Smooth muscle cell (in vitro differentiated cells): ENCODE measurements around the gene NDUFB8. TPM values are rescaled to one million over a fixed set of nuclear protein-coding genes. Genes with fewer than 3 reads are reported as not detected.

Experiments used
- DNase-seq: peaks from one replicate; lab custom pipeline; 2025; ENCODE audit not compliant: unreplicated experiment; lab: John Stamatoyannopoulos, UW
- H2AFZ ChIP-seq: fragments of 200-600 bp; sonication (generic); 2 replicates; pipeline ENCODE4 v1.6.0; 2016; ENCODE audit warnings: antibody characterized with exemption, low read depth, mild to moderate bottlenecking
- H3F3A ChIP-seq: fragments of 200-600 bp; sonication (generic); 2 replicates; pipeline ENCODE4 v1.6.0; 2017; ENCODE audit warnings: antibody characterized with exemption, low read depth
- H3K27ac ChIP-seq: fragments of 200-600 bp; sonication (generic); 2 replicates; pipeline ENCODE4 v1.5.1; 2016; ENCODE audit warnings: low read depth, mild to moderate bottlenecking
- H3K27me3 ChIP-seq: fragments of 200-600 bp; sonication (generic); 2 replicates; pipeline ENCODE4 v1.6.1; 2016; ENCODE audit warnings: low read depth, mild to moderate bottlenecking
- H3K36me3 ChIP-seq: fragments of 200-600 bp; sonication (generic); 2 replicates; pipeline ENCODE4 v1.5.1; 2016; ENCODE audit warnings: low read depth
- H3K4me1 ChIP-seq: fragments of 200-600 bp; sonication (generic); 2 replicates; pipeline ENCODE4 v1.5.1; 2016; ENCODE audit warnings: low read depth
- H3K4me2 ChIP-seq: fragments of 200-600 bp; sonication (generic); 2 replicates; pipeline ENCODE4 v1.6.0; 2016; ENCODE audit warnings: mild to moderate bottlenecking
- H3K4me3 ChIP-seq: fragments of 200-600 bp; sonication (generic); 2 replicates; pipeline ENCODE4 v1.5.1; 2016; ENCODE audit warnings: mild to moderate bottlenecking
- H3K79me2 ChIP-seq: fragments of 200-600 bp; sonication (generic); 2 replicates; pipeline ENCODE4 v1.6.0; 2016; ENCODE audit warnings: low read depth, mild to moderate bottlenecking
- H3K9ac ChIP-seq: fragments of 200-600 bp; sonication (generic); 2 replicates; pipeline ENCODE4 v1.6.0; 2016; ENCODE audit warnings: low read depth
- H3K9me3 ChIP-seq: fragments of 200-600 bp; sonication (generic); replicated peaks from 2 replicates; pipeline ENCODE4 v1.5.1; 2016; ENCODE audit warnings: low read depth
- H4K20me1 ChIP-seq: fragments of 200-600 bp; sonication (generic); 2 replicates; pipeline ENCODE4 v1.6.0; 2016; ENCODE audit warnings: low read depth
- CTCF ChIP-seq: fragments of 200-600 bp; sonication (generic); IDR thresholded peaks from 2 replicates; pipeline ENCODE4 v1.5.1; 2017; ENCODE audit warnings: borderline replicate concordance, mild to moderate bottlenecking, antibody characterized with exemption; ENCODE audit not compliant: insufficient read depth, poor library complexity, severe bottlenecking
- WGBS: methylation state at CpG from one replicate; pipeline ENCODE4 v1.1.7; 2016; ENCODE audit warnings: low lambda C conversion rate; 5-methylcytosine and 5-hydroxymethylcytosine counted together
- polyA plus RNA-seq: library from polyadenylated mRNA; unstranded; fragments of >200 nt; fragmentation: Nextera tagmentation; extraction: Ambion mirVana; gene quantifications from 2 replicates; pipeline ENCODE4 v1.2.1, GENCODE V29; 2016
- total RNA-seq: library from RNA; depleted of rRNA; stranded (reverse); fragments of >200 nt; gene quantifications from 2 replicates; pipeline ENCODE4 v1.2.3, GENCODE V29; 2014

NDUFB8 gene
- total and polyA plus RNA-seq, 2 experiments from 2014 or later, result 128 to 430 TPM

GRCh38 chr10:100534726-100535125 lies 5.1 kb upstream of the NDUFB8 start:
- Histone ChIP-seq H3K27me3 (no peaks in the 10 kb centered on the region), H2AFZ (peak overlapping the region; percentile 99), H3K9me3 (no peaks in the 10 kb centered on the region), H3K27ac (no peak overlapping the region), H3K79me2 (peaks cover 26% of the 10 kb centered on the region), H3K4me3 (no peak overlapping the region), H3K9ac (no peak overlapping the region), H3F3A (no peaks in the 10 kb centered on the region), H3K36me3 (no peaks in the 10 kb centered on the region), H4K20me1 (peaks cover 32% of the 10 kb centered on the region), H3K4me1 (peaks cover 11% of the 10 kb centered on the region), H3K4me2 (no peak overlapping the region)
- no peak for TF ChIP-seq CTCF
- 96% methylated on average over 2 of the region's 2 CpGs for WGBS
- DNase-seq, result no peak

GRCh38 chr10:100531761-100532160 lies 2.1 kb upstream of the NDUFB8 start:
- Histone ChIP-seq H3F3A (no peaks in the 10 kb centered on the region), H3K9ac (no peak overlapping the region), H3K4me1 (peaks cover 15% of the 10 kb centered on the region), H3K4me3 (no peak overlapping the region), H3K4me2 (no peak overlapping the region), H3K27me3 (no peaks in the 10 kb centered on the region), H4K20me1 (peaks cover 12% of the 10 kb centered on the region), H3K79me2 (peaks cover 31% of the 10 kb centered on the region), H3K27ac (no peak overlapping the region), H3K36me3 (no peaks in the 10 kb centered on the region), H2AFZ (no peak overlapping the region), H3K9me3 (no peaks in the 10 kb centered on the region)
- no peak for TF ChIP-seq CTCF
- no peak for DNase-seq

GRCh38 chr10:100528921-100529474 lies 673 bp downstream of the NDUFB8 start:
- 16% methylated on average over 18 of the region's 18 CpGs for WGBS
- no peaks in the 10 kb centered on the region for H3K9me3 ChIP-seq
- H3K36me3 ChIP-seq, result no peaks in the 10 kb centered on the region
- no peak overlapping the region for H3K27ac ChIP-seq
- H3K4me2 ChIP-seq, result peak overlapping the region; percentile 96
- peaks cover 23% of the 10 kb centered on the region for H3K79me2 ChIP-seq
- no peaks in the 10 kb centered on the region for H3K27me3 ChIP-seq
- DNase-seq, result no peak
- TF ChIP-seq CTCF, result no peak
- H3K4me1 ChIP-seq, result peaks cover 10% of the 10 kb centered on the region
- H3K9ac ChIP-seq, result peak overlapping the region; percentile 74
- H4K20me1 ChIP-seq, result peaks cover 9% of the 10 kb centered on the region
- peak overlapping the region; percentile 90 for H2AFZ ChIP-seq
- H3K4me3 ChIP-seq, result peak overlapping the region; percentile 86
- no peaks in the 10 kb centered on the region for H3F3A ChIP-seq

- H3K27me3 ChIP-seq, result no peaks in the 10 kb centered on the region
- H3K9me3 ChIP-seq, result no peaks in the 10 kb centered on the region
- DNase-seq, result no peak
- H3F3A ChIP-seq, result no peaks in the 10 kb centered on the region
- TF ChIP-seq CTCF, result no peak
- H3K79me2 ChIP-seq, result peaks cover 23% of the 10 kb centered on the region
- H4K20me1 ChIP-seq, result peaks cover 9% of the 10 kb centered on the region
- peaks cover 10% of the 10 kb centered on the region for H3K4me1 ChIP-seq
- H2AFZ ChIP-seq, result no peak overlapping the region
- peak overlapping the region; percentile 96 for H3K4me2 ChIP-seq
- WGBS, result 83% methylated on average over 7 of the region's 7 CpGs
- peak overlapping the region; percentile 74 for H3K9ac ChIP-seq
- H3K27ac ChIP-seq, result no peak overlapping the region
- H3K36me3 ChIP-seq, result peaks cover 5% of the 10 kb centered on the region
- H3K4me3 ChIP-seq, result peak overlapping the region; percentile 86
These were observed 1.4 kb downstream of the NDUFB8 start for GRCh38 chr10:100528123-100528886.
